Measurements from ENCODE around the gene EMSY. TPM values are rescaled to one million over a fixed set of nuclear protein-coding genes. Genes with fewer than 3 reads are reported as not detected.
A peak's percentile ranks its signal among the peaks of the same experiment; 100 is the strongest.

Gene EMSY
- total and polyA plus RNA-seq, 8 donors, result 18.2 to 43.9 (median 36.9) TPM

- no peaks in the 10 kb centered on the region for H3K9me3 ChIP-seq
- no peak for ATAC-seq
- peaks cover 0 to 4% of the 10 kb centered on the region in 2 donors for H3K27me3 ChIP-seq
- no peak for DNase-seq
- H3K4me1 ChIP-seq, result peaks cover 0 to 10% of the 10 kb centered on the region in 2 donors
- intact Hi-C loops (cut with DNase I), result no loop called here
- no peak overlapping the region for H3K27ac ChIP-seq
- no peak overlapping the region for H3K4me3 ChIP-seq
- H3K36me3 ChIP-seq, result no peaks in the 10 kb centered on the region
- TF ChIP-seq CTCF (IDR thresholded peaks at IDR 0.05), result no peak
These were observed 115.4 kb downstream of the EMSY start for GRCh38 chr11:76560219-76560618.

- DNase-seq (no peak), ATAC-seq (no peak)
- Histone ChIP-seq H3K27ac (peak overlapping the region in 1 of 2 donors; percentile 24), H3K27me3 (peaks cover 0 to 4% of the 10 kb centered on the region in 2 donors), H3K4me1 (peaks cover 0 to 10% of the 10 kb centered on the region in 2 donors), H3K9me3 (no peaks in the 10 kb centered on the region), H3K36me3 (no peaks in the 10 kb centered on the region), H3K4me3 (no peak overlapping the region)
- intact Hi-C loops (cut with DNase I), result no loop called here
- no peak for TF ChIP-seq CTCF (IDR thresholded peaks at IDR 0.05)
These were observed 116.4 kb downstream of the EMSY start for GRCh38 chr11:76561245-76561644.

- Histone ChIP-seq H3K27ac (no peak overlapping the region), H3K4me1 (peaks cover 0 to 10% of the 10 kb centered on the region in 2 donors), H3K4me3 (no peak overlapping the region), H3K9me3 (no peaks in the 10 kb centered on the region), H3K27me3 (peaks cover 0 to 4% of the 10 kb centered on the region in 2 donors), H3K36me3 (no peaks in the 10 kb centered on the region)
- no peak for TF ChIP-seq CTCF (IDR thresholded peaks at IDR 0.05)
- DNase-seq, result no peak
- no peak for ATAC-seq
- intact Hi-C loops (cut with DNase I), result no loop called here
These were observed 117.7 kb downstream of the EMSY start for GRCh38 chr11:76562541-76562940.

- peaks cover 0 to 4% of the 10 kb centered on the region in 2 donors for H3K27me3 ChIP-seq
- intact Hi-C loops (cut with DNase I), result no loop called here
- DNase-seq, result no peak
- no peak overlapping the region for H3K27ac ChIP-seq
- no peak overlapping the region for H3K4me3 ChIP-seq
- H3K4me1 ChIP-seq, result peaks cover 0 to 10% of the 10 kb centered on the region in 2 donors
- no peaks in the 10 kb centered on the region for H3K9me3 ChIP-seq
- ATAC-seq, result no peak
- no peak for TF ChIP-seq CTCF (IDR thresholded peaks at IDR 0.05)
- H3K36me3 ChIP-seq, result no peaks in the 10 kb centered on the region
These were observed 119.5 kb downstream of the EMSY start for GRCh38 chr11:76564364-76564763.

GRCh38 chr11:76566811-76567210, 122.0 kb downstream of the EMSY start:
- ATAC-seq (no peak), DNase-seq (no peak)
- H3K27me3 ChIP-seq, result no peaks in the 10 kb centered on the region
- intact Hi-C loops (cut with DNase I), result no loop called here
- TF ChIP-seq CTCF (IDR thresholded peaks at IDR 0.05), result no peak
- H3K4me3 ChIP-seq, result no peak overlapping the region
- H3K4me1 ChIP-seq, result no peaks in the 10 kb centered on the region
- H3K36me3 ChIP-seq, result no peaks in the 10 kb centered on the region
- no peak overlapping the region for H3K27ac ChIP-seq
- H3K9me3 ChIP-seq, result no peaks in the 10 kb centered on the region

Data from left lung (tissue), 10 donors.